Left renal pelvis (tissue), 4 donors: ENCODE results near the gene CIC. TPM values are rescaled to one million over a fixed set of nuclear protein-coding genes. Genes with fewer than 3 reads are reported as not detected.

Source experiments
- DNase-seq, 4 donors: peaks; one replicate each; pipeline ENCODE4 v3.0.0-alpha.2; 2013; ENCODE audit warnings: low read depth in 4 of 4, low spot score in 3 of 4
- polyA plus RNA-seq, 4 donors: library from polyadenylated mRNA; unstranded; fragments of 120-200 nt; gene quantifications; one replicate each; pipeline ENCODE4 v1.2.1, GENCODE V29; 2013; ENCODE audit not compliant: insufficient read length in 4 of 4

CIC gene
- polyA plus RNA-seq, 4 donors, result 42.7 to 74.0 (median 54.3) TPM

DNA sequence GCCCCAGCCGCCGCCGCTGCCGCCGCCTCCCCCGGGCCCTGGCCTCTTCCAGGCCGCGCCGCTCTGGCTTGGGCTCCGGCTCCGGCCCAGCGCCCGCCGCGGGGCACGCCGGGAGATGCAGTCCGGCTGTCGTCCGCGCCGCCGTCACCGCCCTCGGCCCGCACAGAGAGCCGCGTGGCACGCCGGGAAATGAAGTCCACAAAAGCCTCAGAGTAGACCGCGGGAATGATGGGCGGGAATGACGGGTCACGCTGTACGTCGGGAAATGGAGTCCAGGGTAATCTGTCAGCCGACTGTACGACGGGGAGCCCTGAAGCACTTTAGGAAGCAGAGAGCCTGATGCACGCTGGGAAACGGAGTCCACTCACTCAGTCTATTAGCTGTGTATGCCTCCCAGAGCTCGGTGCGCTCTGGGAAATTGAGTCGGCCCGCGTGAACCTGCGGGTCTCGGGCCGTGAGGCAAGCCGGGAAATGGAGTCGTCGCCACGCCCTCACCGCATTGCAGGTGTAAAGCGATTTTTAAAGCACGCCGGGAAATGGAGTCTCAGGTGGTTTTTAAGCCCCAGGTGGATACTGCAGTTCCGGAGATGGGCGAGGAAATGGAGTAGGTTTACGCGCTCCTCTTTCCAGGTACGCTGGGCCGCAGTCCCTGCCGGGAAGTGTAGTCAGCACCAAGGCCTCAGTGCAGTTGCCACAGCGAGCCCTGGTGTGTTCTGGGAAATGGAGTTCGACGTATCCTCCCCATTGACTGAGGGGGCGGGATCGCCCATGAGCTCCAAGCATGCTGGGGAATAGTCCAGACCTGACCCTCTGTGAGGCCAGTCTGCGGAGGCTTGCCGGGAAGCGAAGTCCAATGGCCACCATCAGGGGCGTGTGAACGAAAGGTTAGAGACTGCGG lies 26.3 kb upstream of the CIC start, which contains the start of gene GSK3A:
Gene GSK3A, minus strand, starts transcription at position 91 of the 898 bp plus-strand sequence. CDS start 137 bp downstream, outside the sequence.
- DNase-seq, result peak; percentile 96 to 99 (median 98)

DNA sequence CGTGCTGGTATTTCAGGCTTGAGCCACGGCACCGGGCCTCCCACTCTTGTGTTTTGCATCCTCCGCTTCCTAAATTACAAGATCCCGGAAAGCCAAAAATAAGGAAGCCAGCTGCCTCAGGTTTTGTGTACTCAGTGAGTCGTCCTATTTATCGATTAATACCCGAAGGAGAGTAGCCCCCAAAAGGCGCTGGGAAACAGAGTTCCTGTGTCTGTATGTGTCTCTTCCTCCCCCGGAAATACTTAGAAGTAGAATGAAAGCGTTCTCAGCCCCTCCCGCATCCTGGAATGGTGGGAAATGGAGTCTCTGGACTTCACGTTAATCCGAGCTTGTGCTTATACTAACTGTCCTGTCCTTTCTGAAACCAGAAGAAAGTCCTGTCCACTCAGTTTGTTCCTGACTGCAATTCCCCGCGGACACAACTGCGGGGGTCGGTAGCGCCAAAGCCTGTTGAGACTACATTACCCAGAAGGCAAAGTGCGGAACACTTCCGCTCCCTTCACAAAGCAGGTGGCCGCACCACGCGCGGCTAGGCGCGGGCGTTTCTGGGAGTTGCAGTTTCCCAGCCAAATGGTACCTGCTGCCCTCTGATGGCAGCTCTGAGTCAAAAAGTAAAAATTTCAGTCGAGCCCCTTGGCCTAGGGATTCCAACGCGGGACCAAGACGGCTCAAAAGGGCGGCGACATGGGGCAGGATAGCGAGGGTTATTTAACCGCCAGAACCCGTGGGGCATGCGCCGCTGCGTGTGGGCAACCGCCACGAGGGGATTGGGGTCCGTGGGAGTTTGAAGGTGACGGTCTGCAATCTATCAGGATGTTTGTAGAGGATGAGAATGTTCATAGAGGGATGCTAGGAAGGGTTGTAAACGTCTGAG lies 24.5 kb upstream of the CIC start:
- peak in 2 of 4 donors; percentile 88 to 91 for DNase-seq

DNA sequence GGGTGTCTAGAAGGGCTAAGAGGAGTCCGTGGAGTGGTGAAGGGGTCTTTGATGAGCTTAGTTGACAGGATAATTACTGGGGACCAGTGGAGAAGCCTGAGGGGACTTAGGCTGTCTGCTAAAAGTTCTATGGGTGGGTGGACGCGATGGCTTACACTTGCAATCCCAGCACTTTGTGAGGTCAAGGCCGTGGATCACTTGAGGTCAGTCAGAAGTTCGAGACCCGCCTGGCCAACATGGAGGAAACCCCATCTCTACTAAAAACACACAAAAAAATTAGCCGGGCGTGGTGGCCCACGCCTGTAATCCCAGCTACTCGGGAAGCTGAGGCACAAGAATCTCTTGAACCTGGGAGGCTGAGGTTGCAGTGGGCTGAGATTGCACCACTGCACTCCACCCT lies 23.8 kb upstream of the CIC start:
- DNase-seq, result no peak

DNA sequence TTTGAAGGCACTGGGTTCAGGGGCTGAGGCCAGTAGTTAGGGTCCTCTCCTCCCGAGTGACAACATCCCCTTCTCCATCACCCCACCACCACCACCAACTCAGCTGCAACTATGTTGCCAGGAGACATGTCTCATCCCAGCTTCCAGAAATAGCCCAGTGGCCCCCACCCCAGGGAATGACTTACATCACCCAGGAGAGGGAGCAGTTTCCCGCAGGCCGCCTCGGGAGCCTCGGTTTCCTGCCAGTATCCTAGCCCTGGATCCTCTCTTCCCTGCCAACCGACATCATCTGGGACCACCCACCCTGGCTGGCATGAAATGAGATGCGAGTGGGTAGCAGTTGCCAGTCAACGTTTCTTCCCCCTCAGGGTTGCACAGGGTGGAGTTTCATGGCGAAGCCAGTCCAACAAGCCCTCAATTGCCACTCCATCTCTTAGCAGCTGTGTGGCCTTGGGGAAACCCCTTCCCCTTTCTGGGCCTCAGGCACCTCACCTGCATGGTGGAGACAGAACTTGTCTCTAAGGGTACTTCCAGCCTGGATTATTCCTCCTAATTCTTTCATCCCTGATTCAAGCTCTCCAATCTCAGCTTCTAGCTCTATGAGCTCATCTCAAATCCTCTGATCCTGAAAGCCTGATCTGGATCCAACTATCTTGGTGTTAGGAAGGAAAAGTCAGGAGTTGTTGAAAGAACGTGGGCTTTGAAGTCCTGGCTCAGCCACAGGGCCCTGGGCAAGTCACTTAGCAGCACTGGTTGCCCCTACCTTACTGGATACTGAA lies 22.7 kb upstream of the CIC start:
- DNase-seq, result no peak

DNA sequence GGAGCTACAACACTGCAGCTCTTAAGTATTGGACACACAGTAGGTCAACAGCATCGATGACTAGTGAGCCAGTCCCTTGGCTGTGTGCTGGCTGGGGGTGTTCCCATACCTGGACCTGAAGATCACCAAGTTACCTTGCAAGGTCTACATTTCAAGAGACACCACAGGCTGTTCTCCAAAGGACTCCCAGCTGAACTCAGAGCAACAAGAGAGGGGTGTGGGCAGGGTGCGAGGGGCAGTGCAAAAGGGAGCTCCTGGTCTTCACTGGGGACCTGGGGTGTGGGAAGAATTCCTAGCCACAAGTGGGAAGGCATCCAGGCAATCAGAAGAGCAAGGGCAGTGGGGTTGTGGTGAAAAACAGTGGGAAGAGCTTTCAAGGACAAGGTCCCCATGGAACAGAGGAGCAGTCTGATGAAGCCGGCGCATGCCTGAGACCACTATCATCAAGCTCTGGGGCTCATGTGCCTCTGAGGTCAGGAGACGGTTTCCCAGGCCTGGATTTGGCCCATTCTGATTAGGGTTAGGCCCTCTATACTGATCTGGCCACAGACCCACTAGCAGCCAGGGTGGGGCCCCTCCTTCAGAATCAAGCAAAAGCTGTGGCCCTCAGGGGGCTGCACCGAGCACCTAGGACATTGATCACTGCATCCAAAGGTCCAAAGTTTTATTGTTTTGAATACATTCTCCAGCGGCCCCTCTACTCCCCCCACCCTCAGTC lies 22.0 kb upstream of the CIC start:
- DNase-seq, result no peak

DNA sequence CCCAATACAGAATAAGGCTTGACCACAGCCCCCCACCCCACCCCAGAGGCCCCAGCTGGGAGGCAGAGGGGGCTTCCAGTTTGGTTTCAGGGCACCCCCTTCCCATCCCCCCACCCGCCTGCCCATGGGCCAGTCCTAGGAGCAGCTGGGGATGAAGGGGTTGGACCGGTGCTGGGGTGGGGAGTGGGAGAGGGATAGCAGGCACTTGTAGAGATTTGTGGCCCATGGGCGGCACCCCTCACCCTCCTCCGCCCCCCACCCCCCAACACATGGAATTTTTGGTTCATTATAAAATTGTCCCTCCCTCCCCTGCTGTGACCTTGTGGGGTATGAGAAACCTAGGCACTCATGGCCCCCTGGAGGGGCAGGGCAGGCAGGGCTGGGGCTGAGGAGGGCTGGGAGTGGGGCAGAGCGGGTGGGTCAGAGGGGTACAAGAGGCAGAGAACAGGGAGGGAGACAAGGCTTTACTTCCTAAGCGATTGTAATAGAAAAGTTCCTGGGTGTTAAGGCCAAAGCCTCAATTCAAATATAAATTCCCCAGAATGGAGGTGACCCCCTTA lies 21.3 kb upstream of the CIC start:
- no peak for DNase-seq

DNA sequence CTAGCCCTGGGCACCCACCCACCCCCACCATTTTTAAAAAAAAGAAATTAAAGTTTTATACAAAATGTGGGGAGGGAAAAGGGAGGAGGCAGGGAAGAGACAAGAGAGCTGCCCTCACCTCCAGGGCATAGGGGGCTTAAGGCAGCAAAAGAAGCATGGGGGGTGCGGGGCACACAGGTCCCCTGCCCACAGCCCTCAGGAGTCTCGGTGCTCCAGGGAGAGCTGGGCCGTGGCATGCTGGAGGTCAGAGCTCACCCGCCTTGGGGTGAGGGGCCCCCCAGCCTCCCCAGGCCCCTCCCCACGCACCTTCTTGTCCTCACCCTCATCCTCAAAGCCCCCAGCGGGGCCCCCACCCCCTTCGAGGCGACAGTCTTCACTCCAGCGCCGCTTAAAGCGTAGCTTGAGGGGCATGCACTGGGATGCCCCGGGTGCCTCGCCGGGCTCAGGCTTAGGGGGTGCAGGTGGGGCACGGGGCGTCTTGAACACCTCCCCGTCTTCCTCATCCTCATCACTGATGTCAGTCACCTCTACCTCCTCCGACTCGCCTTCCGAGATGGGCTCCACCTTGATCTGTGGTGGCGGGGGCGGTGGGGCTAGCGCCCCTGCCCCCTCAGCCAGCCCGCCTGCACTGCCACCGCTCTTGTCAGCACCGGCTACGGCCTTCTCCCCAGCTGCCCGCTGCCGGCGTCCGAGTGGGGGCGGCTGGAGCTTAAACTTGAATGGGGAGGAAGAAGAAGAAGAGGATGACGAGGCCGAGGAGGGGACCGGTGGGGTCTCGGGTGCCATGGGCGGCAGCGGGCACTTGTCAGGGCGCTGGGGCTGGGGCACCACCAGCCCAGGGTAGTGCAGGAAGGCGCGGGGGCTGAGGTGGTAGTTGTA lies 20.5 kb upstream of the CIC start:
- DNase-seq, result no peak

DNA sequence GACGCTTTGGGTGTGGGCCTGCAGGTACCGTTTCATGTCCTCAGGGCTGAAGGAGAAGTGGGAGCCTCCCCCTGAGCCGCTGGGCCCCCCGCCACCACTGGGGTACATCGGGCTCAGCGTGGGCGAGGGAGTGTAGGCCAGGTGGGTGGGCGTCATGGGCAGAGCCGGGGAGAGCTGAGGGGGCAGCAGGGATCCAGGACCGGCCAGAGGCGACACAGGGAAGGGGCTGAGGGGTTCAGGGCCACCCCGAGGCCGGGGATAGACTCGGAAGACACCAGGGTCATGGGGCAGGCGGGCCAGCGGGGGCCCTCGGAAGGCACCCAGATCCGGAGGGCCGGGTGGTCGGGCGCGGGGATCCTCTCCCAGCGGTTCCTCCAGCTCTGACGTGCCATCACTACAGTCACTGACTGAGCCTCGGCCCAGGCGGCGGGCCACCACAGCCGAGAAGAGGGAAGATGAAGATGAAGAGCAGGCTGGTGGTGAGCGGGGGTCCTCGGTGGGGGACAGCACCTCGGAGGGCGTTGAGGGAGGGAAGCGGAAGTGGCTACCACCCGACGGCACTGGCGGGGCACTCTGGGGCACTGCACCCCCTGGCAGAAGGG lies 19.8 kb upstream of the CIC start:
- DNase-seq, result no peak

DNA sequence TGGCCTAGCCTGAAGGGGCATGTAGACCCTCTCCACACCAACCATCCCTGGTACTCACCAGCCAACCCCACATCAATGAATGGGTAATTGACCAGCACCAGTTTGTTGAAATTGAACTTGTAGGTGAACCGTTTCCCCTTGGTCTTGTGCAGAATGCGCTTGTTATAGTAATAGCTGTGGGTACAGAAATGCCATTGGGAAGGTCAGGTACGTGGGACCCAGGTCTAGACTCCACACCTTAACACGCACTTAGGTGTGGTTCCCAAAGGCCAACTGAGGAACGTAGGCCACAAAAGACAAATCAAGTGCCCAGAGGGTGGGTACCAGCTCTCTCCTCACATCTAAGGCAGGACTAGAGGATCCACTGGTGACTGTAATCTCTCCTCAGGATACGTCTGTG lies 19.3 kb upstream of the CIC start:
- no peak for DNase-seq

DNA sequence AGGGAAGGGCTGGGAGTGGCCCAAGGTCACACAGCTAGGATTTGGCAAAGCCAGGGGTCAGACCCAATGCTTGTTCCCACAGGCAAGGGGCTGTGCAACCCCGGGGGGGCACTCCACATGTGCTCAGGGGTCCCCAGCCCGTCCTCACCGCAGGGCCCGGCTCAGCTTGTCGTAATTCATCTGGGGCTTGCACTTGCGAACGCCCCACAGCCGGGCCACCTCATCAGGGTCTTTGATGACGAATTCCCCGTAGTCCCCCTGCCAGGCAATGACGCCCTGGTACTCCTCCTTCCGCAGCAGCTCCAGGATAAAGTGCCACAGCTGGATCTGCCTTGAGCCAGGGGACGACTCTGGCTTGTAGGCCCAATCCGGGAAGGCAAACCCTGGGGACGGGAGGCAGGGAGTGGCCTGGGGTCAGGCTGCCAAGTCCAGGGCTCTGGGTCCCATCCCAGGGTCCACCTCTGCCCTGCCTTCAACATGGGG lies 18.8 kb upstream of the CIC start:
- no peak for DNase-seq

DNA sequence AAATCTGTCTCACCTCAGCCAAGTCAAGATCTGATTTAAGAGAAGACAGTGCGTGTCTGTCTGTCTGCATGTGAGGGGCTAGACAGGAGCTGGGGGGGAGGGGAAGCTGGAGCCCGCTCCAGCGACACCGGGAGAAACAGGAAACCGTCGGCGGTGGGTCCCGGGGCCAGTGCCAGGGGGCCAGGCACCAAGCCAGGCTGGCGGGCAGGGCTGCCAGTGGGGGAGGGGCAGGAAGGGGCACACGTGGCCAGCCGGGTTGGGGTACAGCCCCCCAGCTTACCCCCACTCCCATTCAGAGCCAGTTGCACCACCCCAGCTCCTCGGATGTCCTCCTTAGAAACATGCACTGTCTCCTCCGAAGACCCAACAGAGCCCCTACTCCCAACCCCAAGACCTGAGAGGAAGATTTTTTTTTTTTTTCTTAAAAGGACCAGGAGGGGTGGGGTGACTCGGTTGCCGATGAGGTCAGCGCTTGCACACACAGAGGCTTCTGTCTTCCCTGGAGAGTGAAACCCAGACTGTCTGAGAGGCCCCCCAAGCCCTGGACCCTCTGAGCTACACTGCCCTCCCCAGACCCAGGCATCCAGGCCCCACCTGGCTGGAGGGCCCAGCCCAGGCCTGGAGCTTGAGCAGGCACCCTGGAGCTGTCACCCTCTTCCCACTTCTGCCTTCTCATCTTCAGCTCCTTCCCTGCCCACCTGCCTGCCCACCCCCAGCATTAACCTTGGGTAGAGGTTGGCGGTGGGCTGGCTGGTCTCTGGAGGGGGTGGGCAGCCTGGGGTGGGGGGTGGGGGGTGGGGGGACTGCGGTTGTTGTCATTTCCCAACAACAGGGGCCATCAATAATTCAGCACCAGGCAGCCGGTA lies 18.2 kb upstream of the CIC start:
- DNase-seq, result no peak

DNA sequence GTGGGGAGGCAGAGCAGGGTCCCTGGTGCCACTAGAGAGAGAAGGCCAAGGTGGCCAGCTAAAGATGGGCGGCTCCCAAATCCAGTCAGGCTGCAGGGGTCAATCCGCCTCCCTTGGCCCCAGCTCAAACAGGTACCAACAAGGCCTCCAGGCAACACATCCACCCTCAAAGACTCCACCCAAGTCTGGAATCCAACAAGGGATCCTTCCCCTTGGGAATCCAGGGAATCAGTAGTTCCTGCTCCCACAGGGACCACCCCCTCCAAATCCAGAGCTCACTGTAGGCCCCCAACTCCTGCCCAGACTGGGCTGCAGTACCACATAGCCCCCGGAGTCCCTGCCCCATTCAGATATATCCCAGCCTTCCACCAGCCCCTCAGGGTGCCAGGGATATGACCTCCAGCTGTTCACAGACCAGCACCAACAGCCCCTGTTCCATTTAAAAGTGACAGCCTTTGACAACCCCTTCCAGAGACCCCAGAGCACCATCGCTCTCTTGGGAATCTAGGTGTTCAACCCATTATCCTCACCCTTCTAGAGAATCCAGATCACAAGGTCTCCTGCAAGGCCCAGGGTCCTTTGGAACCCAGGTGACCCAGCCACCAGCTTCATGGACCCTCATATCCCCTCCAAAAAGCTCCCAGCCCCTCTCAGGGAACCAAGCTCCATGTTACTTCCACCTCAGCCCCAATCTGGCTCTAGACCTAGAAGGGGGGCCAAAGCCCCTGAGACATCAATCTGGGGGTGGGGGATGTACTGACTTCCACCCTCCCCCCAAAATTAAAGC lies 17.3 kb upstream of the CIC start:
- DNase-seq, result no peak

DNA sequence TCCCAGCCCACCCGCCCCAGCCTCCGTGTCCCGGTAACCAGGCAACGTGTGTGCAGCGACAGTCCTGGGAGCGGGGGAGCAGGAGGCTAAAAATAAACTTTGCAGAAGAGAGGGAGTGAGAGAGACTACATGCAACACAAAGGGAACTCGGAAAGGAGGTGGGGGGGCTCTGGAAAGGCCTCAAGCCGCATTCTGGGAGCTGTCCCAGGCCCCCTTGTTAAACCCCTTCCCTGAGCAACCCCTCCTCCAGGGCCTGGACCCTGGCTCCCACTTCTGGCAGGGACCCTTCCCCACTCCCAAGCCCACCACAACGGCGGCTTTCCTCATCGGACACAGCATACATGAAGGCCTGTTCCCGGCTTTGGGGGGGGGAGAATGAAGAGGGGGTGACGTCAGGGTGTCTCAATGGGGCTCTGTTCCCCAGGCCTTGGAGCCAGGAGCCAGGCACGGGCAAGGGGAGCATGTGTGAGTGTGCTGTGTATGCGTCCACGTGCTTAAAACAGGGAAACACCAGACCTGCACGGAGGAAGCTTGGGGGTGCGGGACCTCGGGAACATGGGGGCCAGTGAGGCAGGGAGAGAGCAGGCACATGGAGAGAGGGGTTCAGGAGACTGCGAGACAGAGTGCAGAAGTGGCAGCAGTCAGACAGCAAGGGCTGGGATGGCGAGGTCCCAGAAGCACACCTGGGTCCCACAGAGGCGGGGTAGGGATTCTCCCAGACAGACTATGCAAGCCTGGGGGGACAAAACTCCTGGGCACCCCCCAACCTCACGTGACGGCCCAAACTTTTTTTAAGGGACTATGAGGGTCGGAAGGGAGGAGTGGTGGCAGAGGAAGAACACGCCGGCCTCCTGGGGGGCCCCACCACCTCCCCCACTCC lies 16.4 kb upstream of the CIC start:
- no peak for DNase-seq

DNA sequence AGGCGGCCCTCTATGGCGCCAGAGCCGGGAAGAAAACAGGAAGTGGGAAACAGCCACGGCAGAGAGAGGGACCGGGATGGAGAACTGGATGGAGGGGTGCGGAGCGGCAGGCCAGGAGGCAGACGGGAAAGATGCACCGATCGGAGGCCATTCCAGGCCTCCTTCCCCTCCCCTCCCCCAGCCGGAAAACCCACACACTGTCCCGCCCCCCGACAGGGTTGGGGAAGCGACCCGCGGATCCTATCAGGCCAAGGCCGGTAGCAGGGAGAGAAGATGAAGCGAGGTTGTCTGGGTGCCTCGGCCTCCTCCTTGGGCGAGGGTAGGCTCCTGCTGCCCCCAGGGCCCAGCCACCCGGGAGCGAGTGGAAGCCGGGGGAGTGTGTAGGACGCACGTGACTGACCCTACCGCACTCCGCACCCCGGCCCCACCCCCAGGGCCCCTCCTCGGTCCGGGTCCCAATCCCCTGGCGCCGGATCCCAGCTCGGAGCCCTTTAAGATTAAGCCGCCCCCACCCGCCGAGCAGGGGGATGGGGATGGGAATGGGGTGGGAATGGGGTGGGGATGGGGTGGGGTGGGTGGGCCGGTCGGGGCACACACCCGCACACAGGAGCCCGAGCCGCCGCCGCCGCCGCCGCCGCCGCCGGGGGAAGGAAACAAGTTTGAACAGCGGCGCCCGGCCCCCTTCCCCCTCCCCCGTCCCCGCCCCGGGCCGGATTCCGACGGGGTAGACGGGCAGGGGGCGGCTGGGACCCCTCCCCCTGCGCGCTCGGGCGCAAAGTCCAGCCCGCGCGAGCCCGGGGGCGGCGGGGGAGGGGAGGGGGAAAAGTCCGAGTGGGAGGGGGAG lies 15.6 kb upstream of the CIC start:
- DNase-seq, result no peak
